Measurements from ENCODE around the gene EXOC6B. TPM values are rescaled to one million over a fixed set of nuclear protein-coding genes. Genes with fewer than 3 reads are reported as not detected.
"Not testable (repeated sequence)": the region's sequence is repeated elsewhere in the genome, so short reads cannot be mapped to it uniquely, and the experiment has no call there.

Gene EXOC6B
- total and polyA plus RNA-seq, 8 donors, result 2.4 to 19.2 (median 11.3) TPM

DNA sequence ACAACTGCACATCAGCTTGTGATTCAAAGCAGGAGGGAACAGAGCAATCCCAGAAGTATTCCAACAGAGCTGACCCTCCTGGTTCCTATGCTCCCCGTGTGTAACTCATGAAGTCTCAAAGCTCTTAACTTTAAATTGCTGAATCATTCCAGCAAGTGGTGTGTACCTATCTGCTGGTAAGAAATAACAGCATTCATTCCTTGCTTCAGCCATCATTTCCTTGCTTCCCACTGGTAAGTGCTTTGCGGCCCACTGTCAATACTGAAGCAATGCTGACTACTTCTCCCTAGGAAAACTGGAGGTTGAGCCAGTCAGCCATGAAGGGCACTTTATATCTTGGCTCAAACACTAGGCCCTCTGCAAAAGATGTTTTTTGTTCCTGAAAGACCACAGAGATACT is 222.4 kb downstream of the EXOC6B start:
- WGBS, 2 donors, result 82 to 85% methylated on average over 2 of the region's 2 CpGs
- TF ChIP-seq CTCF (IDR thresholded peaks at IDR 0.05), result no peak
- no peak for FAIRE-seq
- H3K27ac ChIP-seq, result no peak overlapping the region
- no peaks in the 10 kb centered on the region for H3K4me1 ChIP-seq
- no peak for ATAC-seq
- H3K27me3 ChIP-seq, result no peaks in the 10 kb centered on the region
- no peaks in the 10 kb centered on the region for H3K36me3 ChIP-seq
- DNase-seq, result no peak
- no peak overlapping the region for H3K4me3 ChIP-seq
- intact Hi-C loops (cut with DNase I), result no loop called here
- no peaks in the 10 kb centered on the region for H3K9me3 ChIP-seq

DNA sequence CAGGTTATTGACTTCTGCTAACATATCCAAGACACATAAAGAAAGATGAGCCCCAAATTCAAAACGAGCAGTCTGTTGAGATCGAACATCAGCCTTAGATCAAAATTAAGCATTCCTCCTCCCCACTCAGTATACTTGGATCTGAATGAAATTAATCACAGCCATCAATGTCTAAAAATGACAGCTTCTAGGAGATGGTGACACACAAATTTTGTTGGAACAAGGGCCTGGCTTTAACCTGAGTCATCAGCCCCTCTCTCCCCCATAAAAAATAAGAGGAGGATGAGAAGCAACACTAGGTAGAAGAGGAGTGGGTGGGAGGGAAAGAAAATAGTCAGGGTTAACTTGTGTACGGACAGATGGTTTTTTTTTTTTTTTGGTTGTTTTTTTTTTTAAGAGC is 223.1 kb downstream of the EXOC6B start:
- TF ChIP-seq CTCF (IDR thresholded peaks at IDR 0.05), result no peak
- Histone ChIP-seq H3K4me1 (no peaks in the 10 kb centered on the region), H3K36me3 (no peaks in the 10 kb centered on the region), H3K27ac (no peak overlapping the region), H3K4me3 (no peak overlapping the region), H3K9me3 (no peaks in the 10 kb centered on the region), H3K27me3 (no peaks in the 10 kb centered on the region)
- FAIRE-seq (no peak), DNase-seq (no peak), ATAC-seq (no peak)
- 86 to 89% methylated on average over 3 of the region's 3 CpGs for WGBS, 2 donors
- intact Hi-C loops (cut with DNase I), result no loop called here

DNA sequence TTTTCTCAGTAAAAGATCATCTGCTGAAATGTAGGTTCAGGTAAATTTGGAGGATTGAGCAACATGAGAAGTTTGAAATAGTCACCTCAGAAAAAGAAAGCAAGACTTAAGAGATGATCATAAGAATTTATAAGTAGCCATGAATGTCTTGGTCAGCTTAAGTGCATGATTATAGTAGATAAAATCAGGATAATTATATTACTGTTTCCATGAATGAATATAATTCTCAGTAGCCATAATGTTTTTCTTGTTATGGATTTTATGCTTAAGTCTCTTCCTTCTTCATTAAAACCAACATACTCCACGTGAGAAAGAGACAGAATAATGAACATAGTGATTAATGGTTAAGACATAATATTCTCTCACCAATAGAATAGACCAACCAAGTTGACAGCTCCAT is 223.7 kb downstream of the EXOC6B start:
- no peaks in the 10 kb centered on the region for H3K36me3 ChIP-seq
- intact Hi-C loops (cut with DNase I), result no loop called here
- ATAC-seq, result no peak
- H3K9me3 ChIP-seq, result no peaks in the 10 kb centered on the region
- no peak for FAIRE-seq
- TF ChIP-seq CTCF (IDR thresholded peaks at IDR 0.05), result no peak
- no peak overlapping the region for H3K4me3 ChIP-seq
- H3K27ac ChIP-seq, result no peak overlapping the region
- WGBS, 2 donors, result 58 to 79% methylated on average over 1 of the region's 1 CpG
- no peaks in the 10 kb centered on the region for H3K27me3 ChIP-seq
- DNase-seq, result no peak
- H3K4me1 ChIP-seq, result no peaks in the 10 kb centered on the region

GRCh38 chr2:72583836-72584235 is 242.0 kb downstream of the EXOC6B start:
- H3K9me3 ChIP-seq, H3K4me3 ChIP-seq, FAIRE-seq, ATAC-seq, H3K36me3 ChIP-seq, H3K27ac ChIP-seq, H3K27me3 ChIP-seq, H3K4me1 ChIP-seq, DNase-seq: not testable (repeated sequence)
- intact Hi-C loops (cut with DNase I), result loop anchor here in 1 of 3 donors (10.0 kb wide), 1 partner anchor 659 kb away; no protein-coding TSS in a partner anchor
- 99% methylated on average over 4 of the region's 4 CpGs for WGBS, 2 donors

DNA sequence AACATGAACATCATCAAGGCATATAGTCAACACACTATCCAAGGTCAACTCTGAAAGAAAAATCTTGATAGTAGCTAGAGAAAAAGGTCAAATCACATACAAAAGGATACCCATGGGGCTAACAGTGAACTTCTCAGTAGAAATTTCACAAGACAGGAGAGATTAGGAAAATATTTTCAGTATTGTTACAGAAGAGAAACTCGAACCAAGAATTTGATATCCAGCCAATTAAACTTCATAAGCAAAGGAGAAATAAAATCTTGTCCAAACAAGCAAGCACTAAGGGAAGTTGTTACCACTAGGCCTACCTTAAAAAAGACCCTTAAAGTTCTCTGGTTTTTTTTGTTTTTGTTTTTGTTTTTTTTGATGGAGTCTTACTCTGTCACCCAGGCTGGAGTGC is 242.5 kb downstream of the EXOC6B start:
- intact Hi-C loops (cut with DNase I), result loop anchor here in 1 of 3 donors (10.0 kb wide), 1 partner anchor 659 kb away; no protein-coding TSS in a partner anchor

More for the DNA sequence above, 242.5 kb downstream of the EXOC6B start:
- no peak for DNase-seq
- Histone ChIP-seq H3K27me3 (no peaks in the 10 kb centered on the region), H3K27ac (no peak overlapping the region), H3K4me1 (no peaks in the 10 kb centered on the region), H3K4me3 (no peak overlapping the region), H3K9me3 (no peaks in the 10 kb centered on the region), H3K36me3 (no peaks in the 10 kb centered on the region)
- ATAC-seq, result no peak
- no peak for FAIRE-seq
- no peak for TF ChIP-seq CTCF (IDR thresholded peaks at IDR 0.05)
- 51 to 61% methylated on average over 1 of the region's 1 CpG for WGBS, 2 donors

All from pancreas (tissue), 10 donors.